ENCODE measurements around the gene BDH1.
"Not testable (repeated sequence)": the region's sequence is repeated elsewhere in the genome, so short reads cannot be mapped to it uniquely, and the experiment has no call there.

BDH1 gene

DNA sequence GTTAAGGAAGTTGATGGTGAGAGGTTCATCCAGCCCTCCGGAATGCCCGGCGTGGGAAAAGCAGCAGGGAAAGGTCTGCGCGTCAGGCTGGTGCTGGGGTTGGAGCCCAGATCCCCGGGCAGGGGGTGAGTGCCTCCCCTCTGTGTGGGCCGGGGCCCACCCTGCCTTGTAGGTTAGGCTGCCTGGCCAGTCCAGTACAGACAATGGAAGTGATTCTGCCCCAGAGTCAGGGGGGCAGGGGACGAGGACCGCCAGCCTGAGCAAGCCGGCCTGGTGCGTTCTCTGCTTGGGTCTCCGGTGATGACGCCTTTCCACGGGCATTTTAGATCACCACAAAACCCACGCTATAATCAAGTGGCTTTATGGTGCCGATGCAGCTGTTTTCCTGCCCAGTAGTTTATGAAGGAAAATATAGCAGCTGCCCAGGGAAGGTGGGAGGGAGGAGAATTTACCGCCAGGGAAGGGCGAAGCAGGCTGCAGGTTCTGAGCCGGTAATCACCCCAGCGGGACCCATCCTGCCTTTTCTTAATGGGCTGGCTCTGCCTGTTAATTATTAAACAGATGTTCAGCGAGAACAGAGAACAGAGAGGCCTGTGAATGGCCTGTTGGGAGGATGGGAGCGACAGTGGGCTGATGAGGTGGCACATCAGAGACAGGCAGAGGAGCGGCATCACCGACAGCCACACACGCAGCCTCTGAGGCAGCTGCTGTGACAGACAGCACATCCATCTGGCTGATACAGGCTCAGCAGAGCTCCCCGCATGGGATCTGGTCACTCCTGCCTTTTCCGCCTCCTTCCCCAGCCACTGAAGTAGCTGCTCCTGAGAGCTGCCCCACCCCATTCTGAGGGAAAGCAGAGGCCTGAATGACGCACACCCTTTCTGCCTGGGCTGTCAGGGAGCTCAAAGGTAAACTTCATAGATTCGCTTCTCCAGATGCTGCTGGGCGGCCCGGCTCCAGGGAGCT, 35.2 kb downstream of the BDH1 start:
- DNase-seq, result no peak

DNA sequence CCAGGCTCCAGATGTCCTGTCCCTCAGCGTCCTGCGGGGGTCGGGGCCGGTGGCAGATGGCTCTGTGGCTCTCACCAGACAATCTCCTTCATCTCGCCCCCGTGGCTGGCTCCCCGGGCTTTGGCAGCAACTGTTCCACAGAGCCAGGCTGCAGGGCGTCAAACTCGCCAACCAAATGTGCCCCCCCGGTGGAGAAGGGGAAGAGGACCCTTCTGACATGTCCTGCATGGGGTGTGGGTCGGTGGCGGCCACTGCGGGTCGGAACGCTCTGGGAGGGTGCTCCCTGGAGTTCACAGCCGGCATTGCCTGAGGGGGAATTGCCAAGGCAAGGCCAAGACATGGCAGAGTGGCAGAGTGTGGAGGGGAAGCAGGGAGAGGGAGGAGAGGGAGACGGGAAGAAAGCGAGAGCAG, 36.0 kb downstream of the BDH1 start:
- DNase-seq, result no peak

DNA sequence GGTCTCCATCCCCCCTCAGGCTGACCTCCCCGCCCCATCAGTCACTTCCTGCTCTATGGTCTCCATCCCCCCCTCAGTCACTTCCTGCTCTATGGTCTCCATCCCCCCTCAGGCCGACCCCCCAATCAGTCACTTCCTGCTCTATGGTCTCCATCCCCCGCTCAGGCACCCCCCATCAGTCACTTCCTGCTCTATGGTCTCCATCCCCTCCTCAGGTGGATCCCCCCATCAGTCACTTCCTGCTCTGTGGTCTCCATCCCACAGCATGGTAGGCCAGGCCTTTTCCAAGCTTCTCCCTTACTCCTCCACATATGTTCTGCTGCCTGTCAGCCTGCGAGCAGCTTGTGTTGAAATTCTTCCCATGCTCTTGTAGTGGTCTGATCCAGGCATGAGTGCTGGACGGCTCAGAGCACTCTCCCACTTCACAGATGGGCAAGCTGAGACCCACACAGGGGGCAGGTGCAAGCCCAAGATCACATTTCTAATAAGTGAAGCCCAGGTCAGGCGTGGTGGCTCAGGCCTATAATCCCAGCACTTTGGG, 36.8 kb downstream of the BDH1 start:
- DNase-seq, result no peak

DNA sequence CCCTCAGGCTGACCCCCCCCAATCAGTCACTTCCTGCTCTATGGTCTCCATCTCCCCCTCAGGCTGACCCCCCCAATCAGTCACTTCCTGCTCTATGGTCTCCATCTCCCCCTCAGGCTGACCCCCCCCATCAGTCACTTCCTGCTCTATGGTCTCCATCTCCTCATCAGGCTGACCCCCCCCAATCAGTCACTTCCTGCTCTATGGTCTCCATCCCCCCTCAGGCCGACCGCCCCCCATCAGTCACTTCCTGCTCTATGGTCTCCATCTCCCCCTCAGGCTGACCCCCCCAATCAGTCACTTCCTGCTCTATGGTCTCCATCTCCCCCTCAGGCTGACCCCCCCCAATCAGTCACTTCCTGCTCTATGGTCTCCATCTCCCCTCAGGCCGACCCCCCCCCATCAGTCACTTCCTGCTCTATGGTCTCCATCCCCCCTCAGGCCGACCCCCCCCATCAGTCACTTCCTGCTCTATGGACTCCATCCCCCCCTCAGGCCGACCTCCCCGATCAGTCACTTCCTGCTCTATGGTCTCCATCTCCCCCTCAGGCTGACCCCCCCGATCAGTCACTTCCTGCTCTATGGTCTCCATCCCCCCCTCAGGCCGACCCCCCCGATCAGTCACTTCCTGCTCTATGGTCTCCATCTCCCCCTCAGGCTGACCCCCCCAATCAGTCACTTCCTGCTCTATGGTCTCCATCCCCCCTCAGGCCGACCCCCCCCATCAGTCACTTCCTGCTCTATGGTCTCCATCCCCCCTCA, 37.7 kb downstream of the BDH1 start:
- DNase-seq, result not testable (repeated sequence)

DNA sequence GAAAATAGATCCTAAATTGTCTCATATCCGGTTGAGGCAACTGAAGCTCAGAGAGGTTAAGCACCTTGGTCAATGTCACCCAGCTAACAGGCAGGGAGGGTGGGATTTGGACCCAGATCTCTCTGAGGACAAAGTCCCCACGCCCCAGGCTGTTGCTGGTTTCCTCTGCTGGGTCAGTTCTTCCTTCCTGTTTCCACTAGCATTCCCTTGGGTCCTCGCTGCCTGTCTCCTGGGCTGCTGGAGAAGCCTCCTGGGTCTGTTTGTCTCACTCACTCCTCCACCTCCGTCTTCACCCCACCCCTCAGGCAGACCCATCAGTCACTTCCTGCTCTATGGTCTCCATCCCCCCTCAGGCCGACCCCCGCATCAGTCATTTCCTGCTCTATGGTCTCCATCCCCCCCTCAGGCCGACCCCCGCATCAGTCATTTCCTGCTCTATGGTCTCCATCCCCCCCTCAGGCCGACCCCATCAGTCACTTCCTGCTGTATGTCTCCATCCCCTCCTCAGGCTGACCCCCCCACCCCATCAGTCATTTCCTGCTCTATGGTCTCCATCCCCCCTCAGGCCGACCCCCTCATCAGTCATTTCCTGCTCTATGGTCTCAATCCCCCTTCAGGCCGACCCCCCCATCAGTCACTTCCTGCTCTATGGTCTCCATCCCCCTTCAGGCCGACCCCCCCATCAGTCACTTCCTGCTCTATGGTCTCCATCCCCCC, 38.7 kb downstream of the BDH1 start:
- DNase-seq, result not testable (repeated sequence)

DNA sequence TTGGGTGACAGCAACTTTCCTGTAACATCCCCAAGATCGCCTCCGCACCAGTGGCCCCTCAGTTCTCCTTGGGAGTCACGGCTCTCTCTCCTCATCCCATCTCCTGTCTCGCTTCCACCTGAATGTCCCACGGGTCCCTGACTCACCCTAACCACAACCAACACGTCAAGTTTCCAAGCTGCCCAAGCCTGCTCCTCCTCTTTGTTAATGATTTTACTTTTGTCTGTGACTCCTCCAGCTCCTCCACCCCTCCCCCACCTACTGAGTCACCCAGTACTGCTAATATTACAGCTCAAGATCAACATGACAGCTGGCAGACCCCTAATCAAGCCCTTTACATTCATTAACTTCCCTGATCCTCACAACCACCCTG, 39.3 kb downstream of the BDH1 start:
- DNase-seq, result no peak

DNA sequence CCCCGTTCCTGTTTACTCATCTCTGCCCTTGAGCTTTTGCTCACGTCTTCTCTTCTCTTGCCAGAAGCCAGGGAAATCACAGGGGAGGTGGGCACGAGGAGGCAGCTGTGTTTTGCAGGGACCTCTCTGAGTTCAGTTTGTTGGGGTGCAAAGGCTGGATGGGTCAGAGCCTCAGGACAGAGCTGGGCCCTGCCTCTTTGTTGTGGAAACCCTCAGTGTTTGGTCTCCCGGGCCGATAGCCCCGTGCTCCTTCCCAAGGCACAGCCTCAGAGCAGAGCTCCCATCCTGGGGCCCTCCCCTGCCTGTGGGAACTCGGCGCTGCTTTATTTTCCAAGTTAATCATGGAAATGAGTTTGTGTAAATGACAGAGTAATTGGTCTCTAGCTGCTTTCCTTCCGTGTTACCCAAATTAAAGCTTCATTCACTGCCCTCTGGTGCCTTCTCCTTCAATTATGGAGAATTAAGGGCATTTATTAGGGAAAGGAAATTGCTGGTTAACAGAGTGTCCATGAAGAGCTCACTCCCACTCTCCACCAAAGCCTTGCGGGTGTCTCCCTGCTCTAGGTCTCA, 40.9 kb downstream of the BDH1 start:
- no peak for DNase-seq

DNA sequence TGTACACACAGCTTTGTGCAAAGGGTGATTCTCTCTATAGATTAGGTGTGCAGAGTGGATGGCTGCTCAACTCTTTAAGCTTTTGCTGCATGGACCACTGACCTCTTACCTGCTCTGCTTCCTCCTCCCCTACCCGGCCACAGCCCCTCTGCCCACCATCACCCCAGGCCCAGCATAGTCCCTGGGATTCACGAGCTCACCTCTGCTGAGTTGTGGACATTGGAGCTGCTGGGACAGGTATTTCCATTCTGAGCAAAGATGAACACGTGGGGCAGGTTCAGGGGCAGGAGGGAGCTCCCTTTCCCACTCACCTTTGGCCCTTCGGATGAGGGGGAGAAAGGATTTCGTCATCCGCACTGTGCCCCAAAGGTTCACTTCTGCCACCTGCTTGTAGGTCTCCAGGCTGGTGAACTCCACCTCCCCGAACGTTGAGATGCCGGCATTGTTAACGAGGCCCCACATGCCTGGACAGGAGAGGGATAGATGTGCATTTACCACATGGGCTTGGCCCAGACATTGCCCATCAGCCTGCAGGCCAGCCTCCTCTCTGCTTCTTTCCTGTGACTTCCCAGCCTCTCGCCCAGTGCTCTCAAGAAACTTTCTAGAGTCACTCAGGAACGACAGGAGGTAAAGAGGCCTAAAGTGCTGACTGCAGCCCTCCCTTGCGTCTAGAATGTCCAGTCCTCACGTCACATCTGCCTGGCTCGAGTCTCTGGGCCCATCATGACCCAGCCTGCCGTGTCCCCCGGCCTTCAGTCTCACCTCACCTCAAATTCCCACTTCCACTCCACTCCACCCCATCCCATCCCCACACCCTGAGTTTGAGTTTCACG, 41.6 kb downstream of the BDH1 start:
- no peak for DNase-seq

DNA sequence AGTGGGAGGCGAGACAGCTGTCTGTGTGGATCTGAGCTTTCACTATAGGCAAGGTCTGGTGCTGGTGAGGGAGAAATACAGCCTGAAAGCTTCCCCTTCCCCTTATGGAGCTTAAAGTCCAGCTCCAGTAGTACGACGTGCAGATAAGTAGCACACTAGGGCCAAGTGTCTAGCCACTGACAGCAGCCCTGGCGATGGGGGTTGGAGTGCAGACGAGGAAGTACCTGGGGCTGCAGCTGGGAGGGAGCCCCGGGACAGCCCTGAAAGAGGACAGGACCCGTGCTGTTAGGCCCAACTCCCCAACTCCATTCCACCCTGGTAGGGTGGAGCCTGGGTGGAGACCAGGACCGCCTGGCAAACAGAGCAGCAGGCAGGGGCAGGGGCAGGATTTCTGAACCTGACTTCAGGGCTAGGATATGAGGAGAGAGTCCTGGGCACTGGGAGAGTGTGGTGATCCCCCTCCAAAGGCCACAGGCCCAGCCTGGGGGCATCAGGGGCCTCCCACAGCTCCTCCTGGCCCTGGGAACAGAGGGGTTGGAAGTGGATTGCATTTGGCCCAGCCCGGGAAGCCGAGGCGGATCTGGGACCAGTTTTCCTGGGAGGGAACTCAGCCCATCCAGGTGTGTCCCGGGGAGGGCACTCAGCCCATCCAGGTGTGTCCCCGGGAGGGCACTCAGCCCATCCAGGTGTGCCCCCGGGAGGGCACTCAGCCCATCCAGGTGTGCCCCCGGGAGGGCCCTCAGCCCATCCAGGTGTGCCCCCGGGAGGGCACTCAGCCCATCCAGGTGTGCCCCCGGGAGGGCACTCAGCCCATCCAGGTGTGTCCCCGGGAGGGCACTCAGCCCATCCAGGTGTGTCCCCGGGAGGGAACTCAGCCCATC, 42.8 kb downstream of the BDH1 start:
- no peak for DNase-seq

DNA sequence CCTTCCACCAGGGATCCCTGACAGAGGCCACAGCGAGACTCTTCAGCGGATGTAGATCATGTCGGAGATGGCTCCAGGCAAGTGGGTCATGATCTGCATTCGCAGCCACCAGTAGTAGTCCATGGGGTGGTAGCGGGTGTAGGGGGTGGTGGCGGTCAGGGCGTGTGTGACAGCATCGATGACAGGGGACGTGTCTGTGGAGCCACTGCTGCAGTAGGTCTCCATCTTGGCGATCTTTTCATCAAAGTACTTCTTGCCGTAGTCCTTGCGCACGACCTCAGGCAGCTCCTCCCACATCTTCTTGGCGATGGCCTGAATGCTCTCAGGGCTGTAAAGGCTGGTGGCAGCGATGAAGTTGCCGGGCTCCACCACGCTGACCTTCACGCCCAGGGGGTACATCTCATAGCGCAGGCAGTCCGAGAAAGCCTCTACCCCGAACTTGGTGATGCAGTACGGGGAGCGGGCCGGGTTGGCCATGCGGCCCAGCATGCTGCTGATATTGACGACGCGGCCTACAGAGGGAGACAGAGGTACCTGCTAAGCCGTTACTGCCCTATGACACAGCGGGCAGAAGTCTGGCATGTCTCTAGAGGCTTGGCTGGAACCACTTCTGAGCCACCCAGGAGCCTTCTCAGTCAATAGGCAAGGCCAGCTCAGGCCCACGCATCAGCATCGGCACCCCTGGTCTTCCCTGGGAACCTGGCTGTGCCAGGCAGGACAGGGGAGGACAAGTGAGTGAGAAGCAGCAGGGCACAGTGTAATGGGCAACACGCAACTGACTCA, 43.7 kb downstream of the BDH1 start:
- no peak for DNase-seq

DNA sequence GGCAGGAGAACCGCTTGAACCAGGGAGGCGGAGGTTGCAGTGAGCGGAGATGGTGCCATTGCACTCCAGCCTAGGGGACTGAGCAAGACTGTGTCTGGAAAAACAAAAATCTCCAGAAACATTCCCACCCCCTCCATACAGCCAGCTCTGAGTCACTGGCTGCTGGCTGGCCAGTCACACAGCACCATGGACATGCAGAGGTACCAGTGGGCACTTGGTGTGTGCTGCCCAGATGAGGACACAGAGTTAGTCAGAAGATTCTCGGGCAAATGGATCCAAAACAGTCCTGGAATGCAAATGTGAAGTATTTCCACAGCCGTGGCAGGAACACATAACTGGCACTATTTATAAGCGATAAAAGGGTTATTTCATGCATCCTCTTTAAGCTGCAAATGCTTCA, 44.6 kb downstream of the BDH1 start:
- no peak for DNase-seq

DNA sequence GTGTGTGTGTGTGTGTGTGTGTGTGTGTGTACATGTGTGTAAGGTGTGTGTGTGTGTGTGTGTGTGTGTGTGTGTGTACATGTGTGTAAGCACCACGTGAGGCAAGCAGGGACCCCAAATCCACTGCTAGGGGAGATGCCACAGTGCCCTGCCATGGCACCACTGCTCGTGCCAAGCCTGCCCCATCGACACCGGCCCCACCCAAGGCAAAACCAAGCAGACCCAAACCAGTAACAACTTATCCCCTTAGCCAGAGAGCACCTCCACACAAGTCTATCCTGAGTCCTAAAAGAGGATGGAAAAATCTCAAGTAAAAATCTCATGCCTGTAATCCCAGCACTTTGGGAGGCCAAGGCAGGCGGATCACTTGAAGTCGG, 45.1 kb downstream of the BDH1 start:
- no peak for DNase-seq

DNA sequence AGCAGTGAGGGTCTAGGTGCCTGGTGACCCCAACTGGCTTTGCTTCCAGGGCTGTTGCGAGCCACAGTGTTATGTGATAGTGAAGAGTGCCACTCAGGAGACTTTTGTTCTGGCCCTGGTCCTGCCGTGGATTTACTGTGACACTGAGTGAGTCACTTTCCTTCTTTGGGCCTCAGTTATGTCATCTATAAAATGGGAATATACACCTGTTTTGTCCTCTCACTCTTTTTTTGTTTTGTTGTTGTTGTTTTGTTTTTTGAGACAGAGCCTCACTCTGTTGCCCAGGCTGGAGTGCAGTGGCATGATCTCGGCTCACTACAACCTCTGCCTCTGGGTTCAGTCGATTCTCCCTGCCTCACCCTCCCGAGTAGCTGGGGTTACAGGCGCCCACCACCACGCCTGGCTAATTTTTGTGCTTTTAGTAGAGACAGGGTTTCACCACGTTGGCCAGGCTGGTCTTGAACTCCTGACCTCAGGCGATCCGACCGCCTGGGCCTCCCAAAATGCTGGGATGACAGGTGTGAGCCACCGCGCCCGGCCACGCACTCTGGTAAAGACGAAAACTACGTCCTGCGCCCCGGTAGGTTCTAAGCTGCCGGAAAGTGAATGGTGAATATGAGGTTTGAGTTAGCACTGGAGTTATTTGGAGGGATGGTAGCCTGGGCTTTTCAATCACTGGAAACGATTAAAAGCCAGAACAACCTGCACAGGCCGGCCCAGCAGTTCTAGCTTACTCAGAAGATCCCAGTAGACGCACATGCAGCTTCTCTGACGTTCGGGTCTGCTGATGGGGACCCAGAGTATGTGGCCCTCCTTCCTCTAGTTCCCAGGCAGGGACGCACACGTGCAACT, 46.6 kb downstream of the BDH1 start:
- no peak for DNase-seq

DNA sequence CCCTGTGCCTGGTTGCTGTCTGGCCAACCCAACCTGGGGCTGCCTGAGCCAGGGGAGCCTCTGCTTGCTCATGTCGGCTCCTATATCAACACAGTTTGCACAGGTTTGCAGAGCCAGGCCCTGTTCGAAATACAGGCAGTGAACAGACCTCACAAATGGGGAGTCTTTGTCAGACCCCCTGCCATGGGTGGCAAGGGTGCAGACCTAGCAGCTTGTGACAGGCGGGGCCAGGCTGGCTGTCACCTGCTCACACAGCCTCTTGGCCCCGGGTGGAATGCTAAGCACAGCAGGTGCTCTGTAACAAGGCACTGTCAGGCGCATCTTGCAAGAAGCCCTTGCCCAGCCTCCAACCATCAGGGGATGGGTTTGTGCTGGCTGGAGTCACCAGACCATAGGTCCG, 47.3 kb downstream of the BDH1 start:
- no peak for DNase-seq

DNA sequence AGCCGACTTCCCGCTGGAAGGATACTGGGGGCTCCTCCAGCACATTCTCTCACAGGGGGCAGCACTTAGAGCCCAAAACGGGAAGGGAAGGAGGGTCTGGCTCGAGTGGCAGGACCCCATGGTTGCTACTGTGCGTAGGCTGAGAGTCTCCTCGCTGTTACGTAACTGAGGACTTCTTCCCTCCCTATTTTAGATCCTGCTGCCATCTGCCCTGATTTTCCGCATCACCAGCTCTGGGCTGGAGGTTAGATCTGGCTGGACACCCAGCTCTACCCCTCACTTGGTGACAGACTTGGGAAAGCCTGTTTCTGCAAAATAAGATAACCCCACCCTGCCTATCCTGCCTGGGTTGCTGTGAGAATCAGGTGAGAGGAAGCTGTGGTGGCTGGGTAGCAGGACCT, 47.7 kb downstream of the BDH1 start:
- DNase-seq, result no peak

DNA sequence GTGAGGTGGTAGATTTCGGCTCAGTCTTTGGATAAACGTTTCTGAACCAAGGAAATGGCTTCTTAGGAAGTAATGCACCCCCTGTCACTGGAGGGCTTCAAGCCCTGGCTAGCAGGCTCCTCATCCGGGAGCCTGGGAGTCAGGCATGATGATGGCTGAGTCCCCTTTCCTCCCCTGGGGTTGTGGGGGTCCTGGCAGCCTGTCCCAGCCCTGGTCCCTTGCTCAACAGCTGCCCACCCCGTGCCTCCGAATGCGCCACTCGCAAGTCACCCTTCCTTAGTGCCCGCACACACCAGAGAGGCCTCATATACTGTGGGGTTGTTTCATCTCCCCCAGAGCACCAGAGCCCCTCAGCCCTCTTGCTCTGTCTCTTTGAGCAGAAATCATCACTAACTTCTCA, 48.2 kb downstream of the BDH1 start:
- DNase-seq, result no peak

DNA sequence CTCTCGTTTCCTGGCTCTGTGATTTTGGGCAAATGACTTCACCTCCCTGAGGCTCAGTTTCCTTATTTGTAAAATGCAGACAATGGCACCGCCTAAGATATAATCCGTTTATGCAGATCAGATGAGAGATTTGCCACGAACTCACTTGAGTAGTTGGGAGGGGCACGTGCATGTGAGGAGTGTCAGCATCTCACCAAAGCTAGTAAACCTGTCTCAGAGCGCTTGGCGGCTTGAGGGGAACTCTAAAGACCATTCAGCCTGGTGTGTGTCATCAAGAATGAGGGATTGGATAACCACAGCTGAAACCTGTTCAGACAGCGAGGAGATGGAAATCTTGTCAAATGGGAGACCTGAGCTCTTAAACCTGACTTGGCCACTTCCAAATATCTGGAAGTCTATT, 48.7 kb downstream of the BDH1 start:
- DNase-seq, result no peak

DNA sequence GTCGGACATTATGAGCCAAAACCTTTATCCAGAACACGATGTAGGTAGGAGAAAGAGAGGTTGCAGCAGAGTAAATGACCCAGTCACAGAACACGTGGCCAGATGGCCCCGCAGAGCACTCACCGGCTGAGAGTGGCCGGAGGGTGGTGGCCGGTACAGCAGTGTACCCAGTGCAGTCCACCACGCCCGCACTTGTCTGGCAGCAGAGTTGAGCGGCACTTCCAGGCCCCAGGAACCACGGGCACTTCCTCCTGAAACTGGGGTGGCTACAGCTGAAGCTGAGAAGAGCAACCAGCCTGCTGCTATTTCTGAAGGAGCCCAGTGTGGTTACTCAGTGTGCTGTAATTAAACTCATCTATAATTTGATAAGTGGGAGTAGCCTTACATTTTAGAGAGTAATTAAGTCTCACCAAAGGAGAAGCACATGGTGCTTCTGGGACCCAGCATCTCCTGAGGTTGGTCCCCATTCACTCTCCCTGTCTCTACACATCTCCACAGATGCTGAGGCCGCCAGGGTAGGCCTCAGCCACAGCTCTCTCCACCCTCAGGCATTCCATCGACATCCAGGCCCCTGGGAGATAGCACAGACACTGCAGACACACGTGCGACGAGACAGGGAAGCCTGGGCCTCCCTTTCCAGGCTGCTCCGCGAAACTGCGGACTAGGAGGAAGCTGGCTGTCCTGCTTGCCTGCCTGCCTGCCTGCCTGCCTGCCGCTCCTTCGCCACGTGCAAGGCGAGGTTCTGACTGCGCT, 49.8 kb downstream of the BDH1 start:
- no peak for DNase-seq
